IPS DF 4.7 (cell line): Measurements from ENCODE around the gene GSTT2B.
A peak's percentile ranks its signal among the peaks of the same experiment; 100 is the strongest.
"Not testable (repeated sequence)": the region's sequence is repeated elsewhere in the genome, so short reads cannot be mapped to it uniquely, and the experiment has no call there.

Source experiments
- DNase-seq: peaks from one replicate; pipeline ENCODE4 v3.0.0-alpha.2; 2013; ENCODE audit warnings: low spot score; ENCODE audit errors: extremely low read depth

The GSTT2B gene

GRCh38 chr22:23986089-23986488 is 25.1 kb upstream of the GSTT2B start:
- DNase-seq, result not testable (repeated sequence)

- DNase-seq, result no peak
Observed at GRCh38 chr22:23984430-23984829, 23.4 kb upstream of the GSTT2B start.

- not testable (repeated sequence) for DNase-seq
Observed at GRCh38 chr22:23980567-23980966, 19.6 kb upstream of the GSTT2B start.

- DNase-seq, result not testable (repeated sequence)
Observed at GRCh38 chr22:23979557-23980240, 18.7 kb upstream of the GSTT2B start, which contains the start of gene GSTT2. TSS of gene GSTT2 (plus strand) at chr22:23980134.

GRCh38 chr22:23977304-23977703 is 16.3 kb upstream of the GSTT2B start:
- DNase-seq, result not testable (repeated sequence)

GRCh38 chr22:23974836-23975352 is 13.9 kb upstream of the GSTT2B start:
- DNase-seq, result not testable (repeated sequence)

- DNase-seq, result not testable (repeated sequence)
Observed at GRCh38 chr22:23974345-23974744, 13.3 kb upstream of the GSTT2B start, which contains the start of gene DDT. TSS of gene DDT (minus strand) at chr22:23974441. CDS start at chr22:23974414, 27 bp downstream.

- DNase-seq, result not testable (repeated sequence)
Observed at GRCh38 chr22:23971927-23972326, 10.9 kb upstream of the GSTT2B start.

- DNase-seq, result no peak
Observed at GRCh38 chr22:23970816-23971486, 10.0 kb upstream of the GSTT2B start.

GRCh38 chr22:23970201-23970641 is 9.2 kb upstream of the GSTT2B start:
- no peak for DNase-seq

- no peak for DNase-seq
Observed at GRCh38 chr22:23969071-23969470, 8.1 kb upstream of the GSTT2B start.

- not testable (repeated sequence) for DNase-seq
Observed at GRCh38 chr22:23966568-23966967, 5.6 kb upstream of the GSTT2B start, which contains the start of gene DDTL. TSS of gene DDTL (plus strand) at chr22:23966888. CDS start at chr22:23966915, 27 bp downstream.

GRCh38 chr22:23966094-23966493 is 5.1 kb upstream of the GSTT2B start:
- DNase-seq, result not testable (repeated sequence)

- DNase-seq, result peak; percentile 60
Observed at GRCh38 chr22:23956301-23956900, 4.6 kb downstream of the GSTT2B start.

- DNase-seq, result not testable (repeated sequence)
Observed at GRCh38 chr22:23955886-23956285, 5.1 kb downstream of the GSTT2B start.

GRCh38 chr22:23954991-23955305 is 6.0 kb downstream of the GSTT2B start:
- DNase-seq, result not testable (repeated sequence)

GRCh38 chr22:23954193-23954990 is 6.6 kb downstream of the GSTT2B start:
- not testable (repeated sequence) for DNase-seq

GRCh38 chr22:23953485-23953884 is 7.5 kb downstream of the GSTT2B start:
- not testable (repeated sequence) for DNase-seq

- DNase-seq, result not testable (repeated sequence)
Observed at GRCh38 chr22:23952794-23953405, 8.1 kb downstream of the GSTT2B start.

- DNase-seq, result not testable (repeated sequence)
Observed at GRCh38 chr22:23951383-23951782, 9.6 kb downstream of the GSTT2B start.

- not testable (repeated sequence) for DNase-seq
Observed at GRCh38 chr22:23949764-23950163, 11.2 kb downstream of the GSTT2B start.
